DOHH2 (cell line): ENCODE data around the gene GCLM.

Experiments used
- EZH2phosphoT487 ChIP-seq: fragments of 200-600 bp; sonication (generic); IDR thresholded peaks from 2 replicates; pipeline ENCODE4 v1.6.1; 2017; ENCODE audit warnings: borderline replicate concordance, mild to moderate bottlenecking, antibody characterized with exemption, low read length, moderate library complexity, mixed read lengths
- TF ChIP-seq, protein P1 (sequence below): fragments of 200-600 bp; sonication (generic); IDR thresholded peaks from one replicate; pipeline ENCODE4 v1.5.1; 2014; ENCODE audit warnings: antibody characterized with exemption, mild to moderate bottlenecking, low read depth, low read length; ENCODE audit not compliant: poor library complexity, severe bottlenecking

DNA sequence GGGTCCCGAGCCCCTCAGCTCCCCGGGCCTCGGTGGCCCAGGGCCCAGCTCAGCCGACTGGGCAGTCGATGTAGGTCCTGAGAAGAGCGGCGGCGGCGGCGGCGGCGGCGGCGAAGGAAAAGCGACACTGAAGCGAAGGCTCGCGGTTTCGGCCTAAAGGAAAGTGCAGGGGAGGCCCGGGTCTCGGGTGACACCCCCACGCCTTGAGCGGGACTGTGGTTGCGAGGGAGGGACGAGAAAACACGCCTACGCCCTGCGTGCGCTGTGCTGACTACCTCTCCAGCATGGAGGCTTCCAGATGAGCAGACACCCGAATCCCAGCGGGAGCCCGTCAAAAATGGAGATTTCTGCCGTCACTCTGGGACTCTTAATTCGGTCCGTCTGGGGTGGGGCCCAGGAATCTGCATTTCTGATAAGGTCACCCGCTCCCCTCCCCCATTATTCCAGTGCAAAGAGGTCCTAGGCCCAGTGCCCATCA, 61.4 kb downstream of the GCLM start:
- TF ChIP-seq, protein P1, sequence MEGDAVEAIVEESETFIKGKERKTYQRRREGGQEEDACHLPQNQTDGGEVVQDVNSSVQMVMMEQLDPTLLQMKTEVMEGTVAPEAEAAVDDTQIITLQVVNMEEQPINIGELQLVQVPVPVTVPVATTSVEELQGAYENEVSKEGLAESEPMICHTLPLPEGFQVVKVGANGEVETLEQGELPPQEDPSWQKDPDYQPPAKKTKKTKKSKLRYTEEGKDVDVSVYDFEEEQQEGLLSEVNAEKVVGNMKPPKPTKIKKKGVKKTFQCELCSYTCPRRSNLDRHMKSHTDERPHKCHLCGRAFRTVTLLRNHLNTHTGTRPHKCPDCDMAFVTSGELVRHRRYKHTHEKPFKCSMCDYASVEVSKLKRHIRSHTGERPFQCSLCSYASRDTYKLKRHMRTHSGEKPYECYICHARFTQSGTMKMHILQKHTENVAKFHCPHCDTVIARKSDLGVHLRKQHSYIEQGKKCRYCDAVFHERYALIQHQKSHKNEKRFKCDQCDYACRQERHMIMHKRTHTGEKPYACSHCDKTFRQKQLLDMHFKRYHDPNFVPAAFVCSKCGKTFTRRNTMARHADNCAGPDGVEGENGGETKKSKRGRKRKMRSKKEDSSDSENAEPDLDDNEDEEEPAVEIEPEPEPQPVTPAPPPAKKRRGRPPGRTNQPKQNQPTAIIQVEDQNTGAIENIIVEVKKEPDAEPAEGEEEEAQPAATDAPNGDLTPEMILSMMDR = no peak
- no peak for TF ChIP-seq EZH2phosphoT487
